ENCODE results near the gene MRPL36.
"Not testable (repeated sequence)": the region's sequence is repeated elsewhere in the genome, so short reads cannot be mapped to it uniquely, and the experiment has no call there.

The MRPL36 gene

GRCh38 chr5:1831677-1832313 is 32.2 kb upstream of the MRPL36 start:
- DNase-seq: no peak

- DNase-seq: no peak
Observed at GRCh38 chr5:1831257-1831656, 31.6 kb upstream of the MRPL36 start.

- no peak for DNase-seq
Observed at GRCh38 chr5:1830571-1831228, 31.1 kb upstream of the MRPL36 start.

- DNase-seq: no peak
Observed at GRCh38 chr5:1827886-1828397, 28.3 kb upstream of the MRPL36 start.

- no peak for DNase-seq
Observed at GRCh38 chr5:1827025-1827885, 27.6 kb upstream of the MRPL36 start.

GRCh38 chr5:1826235-1826980 is 26.8 kb upstream of the MRPL36 start:
- DNase-seq: no peak

- no peak for DNase-seq
Observed at GRCh38 chr5:1824903-1825841, 25.5 kb upstream of the MRPL36 start.

GRCh38 chr5:1824109-1824821 is 24.6 kb upstream of the MRPL36 start:
- no peak for DNase-seq

- DNase-seq: no peak
Observed at GRCh38 chr5:1823381-1824034, 23.9 kb upstream of the MRPL36 start.

- DNase-seq: no peak
Observed at GRCh38 chr5:1821862-1822261, 22.2 kb upstream of the MRPL36 start.

- no peak for DNase-seq
Observed at GRCh38 chr5:1820926-1821325, 21.3 kb upstream of the MRPL36 start.

GRCh38 chr5:1820381-1820780 is 20.7 kb upstream of the MRPL36 start:
- no peak for DNase-seq

GRCh38 chr5:1819458-1819857 is 19.8 kb upstream of the MRPL36 start:
- DNase-seq: no peak

GRCh38 chr5:1818784-1819183 is 19.1 kb upstream of the MRPL36 start:
- no peak for DNase-seq

- DNase-seq: no peak
Observed at GRCh38 chr5:1817261-1818043, 17.8 kb upstream of the MRPL36 start.

- not testable (repeated sequence) for DNase-seq
Observed at GRCh38 chr5:1816495-1817089, 17.0 kb upstream of the MRPL36 start.

GRCh38 chr5:1815881-1816292 is 16.2 kb upstream of the MRPL36 start:
- DNase-seq: no peak

GRCh38 chr5:1815071-1815786 is 15.6 kb upstream of the MRPL36 start:
- DNase-seq: no peak
